TTC549 (cell line): ENCODE data around the gene SHROOM3.
"Not testable (repeated sequence)": the region's sequence is repeated elsewhere in the genome, so short reads cannot be mapped to it uniquely, and the experiment has no call there.

Experiments used
- FAIRE-seq: peaks from 2 replicates; lab custom pipeline; 2012; peaks lifted over from hg19 to GRCh38; lab: Jason Lieb, UNC

Gene SHROOM3

GRCh38 chr4:76697129-76697803 is 262.2 kb downstream of the SHROOM3 start:
- no peak for FAIRE-seq

GRCh38 chr4:76698141-76698540 is 263.1 kb downstream of the SHROOM3 start:
- no peak for FAIRE-seq

GRCh38 chr4:76699751-76700310 is 264.8 kb downstream of the SHROOM3 start:
- FAIRE-seq: no peak

DNA sequence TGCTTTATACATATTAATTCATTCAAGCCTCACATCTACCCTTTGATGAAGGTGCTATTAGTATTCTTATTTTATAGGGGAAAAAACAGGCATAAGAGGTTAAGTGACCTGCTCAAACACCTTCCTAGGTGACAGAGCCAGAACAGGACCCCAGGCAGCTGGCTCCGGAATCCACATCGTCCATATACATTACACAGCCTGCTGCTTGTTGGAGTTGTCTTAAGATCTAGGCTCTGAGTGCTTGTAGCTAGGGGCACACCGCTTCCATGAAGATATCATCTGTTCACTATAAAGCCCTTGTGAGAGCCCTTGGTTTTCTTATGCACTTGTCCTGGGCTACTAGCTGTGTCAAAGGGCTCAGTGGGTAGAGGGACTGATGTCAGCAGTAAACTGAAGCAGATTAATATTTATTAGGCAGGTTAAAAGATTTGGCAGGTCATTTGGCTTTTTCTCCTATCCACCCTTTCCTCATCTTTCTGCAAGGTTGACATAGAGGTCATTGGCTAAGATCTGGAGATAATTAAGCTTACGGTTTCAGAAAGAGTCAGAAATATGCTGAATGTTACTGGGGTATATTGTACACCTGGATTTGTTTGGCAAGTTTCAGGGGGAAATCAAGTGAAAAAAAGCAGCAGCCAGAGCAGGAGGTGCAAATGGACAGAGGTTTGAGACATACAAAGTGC is 267.6 kb downstream of the SHROOM3 start:
- FAIRE-seq: no peak

GRCh38 chr4:76703123-76703490 is 268.1 kb downstream of the SHROOM3 start:
- FAIRE-seq: no peak

DNA sequence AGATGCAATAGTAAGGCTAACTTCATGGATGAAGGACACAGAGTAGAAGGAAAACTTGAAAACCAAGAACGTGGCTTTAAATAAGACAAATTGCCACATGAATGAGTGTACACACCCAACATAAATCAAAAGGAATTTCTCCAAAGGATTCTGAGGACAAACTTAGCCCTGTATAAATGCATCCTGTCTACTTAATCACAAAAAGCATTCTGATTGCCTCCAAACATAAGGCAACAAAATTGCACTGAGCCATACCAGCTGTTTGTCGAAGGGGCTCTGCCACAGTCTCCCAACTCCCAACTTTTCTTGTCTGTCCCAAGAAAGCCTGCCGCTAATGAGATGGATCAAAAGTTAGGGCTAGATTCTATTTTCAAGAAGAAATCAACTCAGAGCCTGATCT is 268.6 kb downstream of the SHROOM3 start:
- FAIRE-seq: no peak

DNA sequence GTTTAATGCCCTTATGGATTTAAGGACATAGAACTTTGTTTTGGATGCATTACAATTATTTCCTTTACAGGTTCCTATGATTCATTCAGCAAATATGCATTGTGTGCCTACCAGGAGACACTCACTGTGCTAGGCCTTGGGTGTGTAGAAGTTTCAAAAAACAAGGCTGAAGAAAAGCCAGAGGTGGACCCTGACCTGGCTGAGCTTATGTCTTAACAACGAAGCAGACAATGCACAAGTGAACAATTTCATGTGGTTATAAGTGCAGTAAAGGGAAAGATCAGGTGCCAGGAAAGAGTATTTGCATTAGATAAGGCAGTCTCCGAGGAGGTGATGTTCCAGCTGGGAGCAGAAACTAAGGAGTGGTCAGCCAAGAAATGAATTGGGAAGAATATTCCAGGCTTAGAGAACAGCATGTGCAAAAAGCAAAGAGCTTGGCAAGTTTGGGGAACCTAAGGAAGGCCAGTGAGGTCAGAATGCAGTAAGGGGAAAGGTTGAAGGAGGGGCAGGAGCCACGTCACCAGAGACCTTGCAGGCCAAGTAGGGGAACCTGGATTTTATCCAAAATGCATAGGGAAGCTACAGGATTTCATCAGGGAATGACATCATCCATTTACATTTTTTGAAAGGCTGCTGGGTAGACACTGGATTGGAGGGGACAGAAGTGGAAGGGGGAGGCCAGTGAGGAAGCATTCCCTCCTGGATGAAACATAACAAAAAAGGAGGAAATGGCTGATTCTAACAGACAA is 269.3 kb downstream of the SHROOM3 start:
- no peak for FAIRE-seq

DNA sequence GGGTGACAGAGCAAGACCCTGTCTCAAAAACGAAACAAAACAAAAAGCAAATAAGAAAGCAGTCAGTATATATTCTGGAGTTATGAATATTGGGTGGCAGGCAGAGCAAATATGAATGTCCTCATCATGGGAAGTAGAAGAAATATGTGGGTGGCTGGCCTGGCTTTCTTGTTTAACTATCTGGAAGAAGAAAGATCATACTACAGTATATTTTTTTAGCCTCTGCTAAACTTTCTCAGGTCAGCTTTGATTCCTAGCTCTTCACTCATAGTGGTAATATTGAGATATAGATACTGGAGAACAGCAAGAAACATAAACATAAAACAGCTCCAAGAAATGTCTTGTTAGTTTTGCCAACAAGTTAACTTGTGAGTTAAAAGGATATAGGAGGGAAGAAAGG is 270.4 kb downstream of the SHROOM3 start:
- FAIRE-seq: no peak

- no peak for FAIRE-seq
These were observed 271.6 kb downstream of the SHROOM3 start for GRCh38 chr4:76706581-76706980.

DNA sequence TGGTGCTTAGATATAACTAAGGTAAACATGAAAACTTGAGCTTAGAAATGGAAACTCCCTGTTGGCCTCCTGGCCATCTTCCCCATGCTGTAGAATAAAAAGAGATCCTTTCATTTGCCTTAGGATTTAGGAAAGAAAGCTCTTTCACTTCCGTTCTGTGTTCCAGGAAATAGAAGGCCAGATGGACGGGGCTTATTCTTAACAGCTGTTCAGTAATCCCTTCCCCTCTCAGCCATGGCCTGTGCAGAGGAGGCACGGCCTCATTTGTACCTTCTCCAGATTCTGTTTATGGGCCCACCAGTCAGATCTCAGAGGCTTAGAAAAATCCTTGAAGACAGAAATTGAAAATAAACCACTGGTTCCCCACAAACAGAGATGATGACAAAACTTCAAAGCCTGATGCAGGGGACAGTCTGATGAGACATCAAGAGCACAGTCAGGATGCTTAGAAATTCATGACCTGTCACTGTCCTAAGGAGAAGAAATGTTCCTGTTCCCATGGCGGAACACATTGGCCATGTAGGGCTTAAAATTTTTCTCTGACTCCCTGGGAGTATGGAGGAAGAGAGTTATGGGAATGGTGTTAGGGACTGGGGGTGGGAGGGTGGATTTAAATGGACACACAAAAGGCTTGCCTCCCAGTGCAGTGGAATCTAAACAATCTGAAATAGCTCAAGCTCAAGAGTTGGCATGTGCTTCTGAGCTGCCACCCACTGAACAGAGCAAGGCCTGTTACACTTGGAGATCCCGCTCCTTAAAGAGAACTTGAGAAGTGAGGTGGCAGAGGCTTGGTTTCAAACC is 274.1 kb downstream of the SHROOM3 start:
- FAIRE-seq: no peak

- FAIRE-seq: no peak
These were observed 274.7 kb downstream of the SHROOM3 start for GRCh38 chr4:76709772-76710090.

DNA sequence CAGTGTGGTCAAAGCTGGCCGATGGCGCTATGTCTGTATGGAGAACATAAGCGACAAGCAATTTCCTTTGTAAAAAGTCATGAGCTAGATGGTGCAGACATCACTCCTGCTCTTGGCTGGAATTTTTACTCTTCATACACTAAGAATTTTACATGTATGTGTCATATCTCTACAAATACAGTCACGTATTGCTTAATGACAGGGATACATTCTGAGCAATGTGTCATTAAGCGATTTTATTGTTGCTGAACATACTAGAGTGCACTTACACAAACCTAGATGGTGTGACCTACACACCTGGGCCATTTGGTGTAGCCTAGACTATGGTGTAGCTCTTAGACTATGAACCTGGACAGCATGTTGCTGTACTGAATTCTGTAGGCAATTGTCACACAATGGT is 277.5 kb downstream of the SHROOM3 start:
- no peak for FAIRE-seq

GRCh38 chr4:76714226-76714625 is 279.2 kb downstream of the SHROOM3 start:
- FAIRE-seq: no peak

- FAIRE-seq: no peak
These were observed 281.0 kb downstream of the SHROOM3 start for GRCh38 chr4:76716020-76716419.

GRCh38 chr4:76716658-76717057 is 281.6 kb downstream of the SHROOM3 start:
- FAIRE-seq: no peak

- no peak for FAIRE-seq
These were observed 282.4 kb downstream of the SHROOM3 start for GRCh38 chr4:76717431-76717830.

GRCh38 chr4:76718021-76718420 is 283.0 kb downstream of the SHROOM3 start:
- FAIRE-seq: no peak

GRCh38 chr4:76718831-76719230 is 283.8 kb downstream of the SHROOM3 start:
- no peak for FAIRE-seq

DNA sequence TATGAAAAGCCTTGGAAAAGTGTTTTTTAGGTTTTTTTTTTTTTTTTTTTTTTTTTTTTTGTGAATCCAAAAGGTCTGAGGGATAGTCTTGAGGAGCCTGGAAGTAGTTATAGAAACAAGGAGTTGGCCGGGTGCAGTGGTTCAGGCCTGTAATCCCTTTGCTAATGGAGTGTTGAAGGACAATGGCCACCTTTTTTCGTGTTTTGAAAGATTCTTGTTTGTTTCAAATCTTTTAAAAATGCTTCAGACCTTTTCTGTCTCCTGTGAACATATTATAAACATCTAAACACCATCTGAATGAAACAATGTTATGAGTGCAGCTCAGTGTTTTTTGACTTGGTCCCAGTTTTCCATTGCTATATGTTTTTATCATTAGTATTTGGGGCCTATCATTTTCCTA is 285.1 kb downstream of the SHROOM3 start:
- FAIRE-seq: no peak

GRCh38 chr4:76722146-76722545 is 287.1 kb downstream of the SHROOM3 start:
- FAIRE-seq: not testable (repeated sequence)

GRCh38 chr4:76722838-76723237 is 287.8 kb downstream of the SHROOM3 start:
- FAIRE-seq: no peak

DNA sequence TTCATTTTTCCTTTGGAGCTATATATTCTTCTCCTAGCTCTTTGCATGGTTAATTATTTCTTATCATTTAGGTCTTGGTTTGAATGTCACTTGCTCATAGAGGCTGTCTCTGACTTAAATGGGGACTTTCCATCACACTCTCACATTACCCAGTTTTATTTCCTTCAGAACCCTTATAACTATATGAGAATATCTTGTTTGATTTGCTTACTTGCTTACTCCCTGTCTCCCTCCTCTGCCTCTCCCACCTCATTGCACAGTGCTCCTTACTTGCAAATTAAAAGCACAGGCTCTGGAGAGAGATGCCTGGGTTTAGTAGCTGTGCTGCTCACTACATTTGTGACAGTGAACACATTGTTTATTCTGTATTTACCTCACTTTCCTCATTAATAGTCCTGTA is 288.3 kb downstream of the SHROOM3 start:
- FAIRE-seq: no peak

DNA sequence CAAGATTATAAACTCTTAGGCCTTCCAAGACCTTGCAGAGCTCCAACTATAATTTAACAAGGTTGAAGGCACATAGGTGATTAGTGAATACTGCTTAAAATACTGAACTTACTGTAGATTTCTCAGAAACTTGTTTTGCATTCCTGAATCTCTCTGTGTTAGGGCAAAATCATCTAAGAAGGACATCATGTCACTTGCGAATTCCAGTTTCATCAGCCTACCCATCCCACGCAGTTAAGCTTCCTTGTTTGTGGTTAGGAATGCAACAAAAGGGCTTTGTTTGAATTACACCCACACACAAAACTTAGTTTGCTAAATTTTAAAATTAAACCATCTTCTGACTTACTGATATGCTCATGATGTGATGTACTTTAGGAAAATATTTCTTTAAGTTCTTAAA is 288.9 kb downstream of the SHROOM3 start:
- FAIRE-seq: no peak
